Calu3 (cell line): ENCODE measurements around the gene THADA. TPM values are rescaled to one million over a fixed set of nuclear protein-coding genes. Genes with fewer than 3 reads are reported as not detected.

Experiments used
- BruUV-seq: library from RNA; stranded (reverse); fragments of 400-500 nt; replicated peaks from 2 replicates; lab custom pipeline; 2021; lab: Mats Ljungman, UMichigan
- CTCF ChIA-PET: fragments of 300-600 bp; sonication (Branson Sonifier 250); formaldehyde crosslinking; loops from one replicate; lab custom pipeline; 2022; ENCODE audit warnings: antibody characterized with exemption; lab: Charles Lee
- DNase-seq: peaks from one replicate; pipeline ENCODE4 v3.0.0; 2022
- H3K27ac Mint-ChIP-seq: one replicate; pipeline ENCODE4 v1.8.0; 2022; ENCODE audit warnings: mixed read lengths; ENCODE audit not compliant: unreplicated experiment
- H3K27me3 Mint-ChIP-seq: one replicate; pipeline ENCODE4 v1.8.0; 2022; ENCODE audit warnings: mixed read lengths; ENCODE audit not compliant: unreplicated experiment
- H3K36me3 Mint-ChIP-seq: one replicate; pipeline ENCODE4 v1.8.0; 2022; ENCODE audit warnings: mild to moderate bottlenecking, moderate library complexity, mixed read lengths; ENCODE audit not compliant: insufficient read depth, unreplicated experiment
- H3K4me1 Mint-ChIP-seq: one replicate; pipeline ENCODE4 v1.8.0; 2022; ENCODE audit warnings: mild to moderate bottlenecking, low read depth, mixed read lengths; ENCODE audit not compliant: unreplicated experiment
- H3K4me3 Mint-ChIP-seq: one replicate; pipeline ENCODE4 v1.8.0; 2022; ENCODE audit warnings: mild to moderate bottlenecking, low read depth, moderate library complexity, mixed read lengths; ENCODE audit not compliant: unreplicated experiment
- H3K9me3 Mint-ChIP-seq: one replicate; pipeline ENCODE4 v1.8.0; 2022; ENCODE audit warnings: low read depth, mixed read lengths; ENCODE audit not compliant: unreplicated experiment
- intact Hi-C: fragments of 100-400 bp; cut with micrococcal nuclease; formaldehyde crosslinking; loops from one replicate; pipeline ENCODE4 v1.10.0; 2022; ENCODE audit not compliant: unreplicated experiment
- total RNA-seq: library from RNA; stranded (reverse); gene quantifications from 2 replicates; pipeline ENCODE4 v1.2.3, GENCODE V29; 2022
- TF ChIP-seq, protein P1 (sequence below): fragments of 200-600 bp; IDR thresholded peaks from one replicate; pipeline ENCODE4 v1.8.0; 2022; ENCODE audit warnings: antibody characterized with exemption; ENCODE audit not compliant: unreplicated experiment

Gene THADA
- total RNA-seq, 1 experiment from 2014 or later, result 35.5 TPM

DNA sequence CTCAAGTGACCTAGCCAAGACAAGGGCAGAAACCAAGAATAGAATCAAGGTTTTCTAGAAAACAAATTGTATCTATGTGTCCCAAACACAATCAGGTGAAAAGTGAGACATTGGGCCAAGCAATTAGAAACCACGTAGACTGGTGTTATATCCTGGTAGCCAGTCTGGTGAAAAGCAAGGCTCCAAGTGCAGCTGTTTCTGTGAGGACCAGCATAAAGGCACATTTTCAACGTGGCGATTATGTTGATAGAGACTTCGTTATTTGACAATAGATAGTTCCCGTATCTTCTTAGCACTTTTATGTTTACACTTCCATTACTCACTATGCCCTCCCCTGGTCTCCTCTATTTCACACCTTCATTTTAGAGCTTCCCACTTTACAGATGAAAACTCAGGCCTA lies 266.2 kb downstream of the THADA start:
- no TSS peak for BruUV-seq
- H3K36me3 Mint-ChIP-seq, result no peaks in the 10 kb centered on the region
- no peak overlapping the region for H3K27ac Mint-ChIP-seq
- TF ChIP-seq, protein P1, sequence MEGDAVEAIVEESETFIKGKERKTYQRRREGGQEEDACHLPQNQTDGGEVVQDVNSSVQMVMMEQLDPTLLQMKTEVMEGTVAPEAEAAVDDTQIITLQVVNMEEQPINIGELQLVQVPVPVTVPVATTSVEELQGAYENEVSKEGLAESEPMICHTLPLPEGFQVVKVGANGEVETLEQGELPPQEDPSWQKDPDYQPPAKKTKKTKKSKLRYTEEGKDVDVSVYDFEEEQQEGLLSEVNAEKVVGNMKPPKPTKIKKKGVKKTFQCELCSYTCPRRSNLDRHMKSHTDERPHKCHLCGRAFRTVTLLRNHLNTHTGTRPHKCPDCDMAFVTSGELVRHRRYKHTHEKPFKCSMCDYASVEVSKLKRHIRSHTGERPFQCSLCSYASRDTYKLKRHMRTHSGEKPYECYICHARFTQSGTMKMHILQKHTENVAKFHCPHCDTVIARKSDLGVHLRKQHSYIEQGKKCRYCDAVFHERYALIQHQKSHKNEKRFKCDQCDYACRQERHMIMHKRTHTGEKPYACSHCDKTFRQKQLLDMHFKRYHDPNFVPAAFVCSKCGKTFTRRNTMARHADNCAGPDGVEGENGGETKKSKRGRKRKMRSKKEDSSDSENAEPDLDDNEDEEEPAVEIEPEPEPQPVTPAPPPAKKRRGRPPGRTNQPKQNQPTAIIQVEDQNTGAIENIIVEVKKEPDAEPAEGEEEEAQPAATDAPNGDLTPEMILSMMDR, result no peak
- intact Hi-C loops, result no loop called here
- H3K4me3 Mint-ChIP-seq, result no peak overlapping the region
- no peak for DNase-seq
- peaks cover 12% of the 10 kb centered on the region for H3K4me1 Mint-ChIP-seq
- H3K27me3 Mint-ChIP-seq, result no peaks in the 10 kb centered on the region
- CTCF ChIA-PET, result interaction anchor here (0.6 kb wide), 1 partner anchor 17 kb away, joined by 5 read pairs; no protein-coding TSS in a partner anchor
- peaks cover 3% of the 10 kb centered on the region for H3K9me3 Mint-ChIP-seq

DNA sequence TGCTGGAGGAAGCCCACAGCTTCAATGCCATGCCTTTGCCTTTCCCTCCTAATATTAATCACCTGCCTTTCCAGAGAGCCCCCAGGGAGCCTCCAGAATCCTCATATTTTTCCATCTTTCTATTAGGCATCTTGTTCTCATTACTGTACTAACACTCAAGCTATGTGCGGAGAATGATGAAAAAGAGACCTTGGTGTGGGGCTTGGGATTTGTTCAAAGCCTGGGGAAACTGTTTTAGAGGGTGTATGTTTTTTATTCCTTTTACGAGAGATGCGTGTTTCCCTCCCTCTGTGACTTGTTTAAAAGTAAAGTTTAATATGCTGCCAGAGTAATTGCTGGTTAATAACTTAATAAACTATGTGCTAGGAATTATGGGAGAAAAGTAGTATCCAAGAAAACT lies 267.0 kb downstream of the THADA start:
- Mint-ChIP-seq H3K4me3 (no peak overlapping the region), H3K27ac (no peak overlapping the region), H3K36me3 (no peaks in the 10 kb centered on the region), H3K27me3 (no peaks in the 10 kb centered on the region), H3K9me3 (peaks cover 3% of the 10 kb centered on the region), H3K4me1 (peaks cover 13% of the 10 kb centered on the region)
- CTCF ChIA-PET, result interaction anchor here (0.6 kb wide), 1 partner anchor 16 kb away, joined by 5 read pairs; no protein-coding TSS in a partner anchor
- TF ChIP-seq, protein P1, result no peak
- intact Hi-C loops, result no loop called here
- DNase-seq, result no peak
- BruUV-seq, result no TSS peak

DNA sequence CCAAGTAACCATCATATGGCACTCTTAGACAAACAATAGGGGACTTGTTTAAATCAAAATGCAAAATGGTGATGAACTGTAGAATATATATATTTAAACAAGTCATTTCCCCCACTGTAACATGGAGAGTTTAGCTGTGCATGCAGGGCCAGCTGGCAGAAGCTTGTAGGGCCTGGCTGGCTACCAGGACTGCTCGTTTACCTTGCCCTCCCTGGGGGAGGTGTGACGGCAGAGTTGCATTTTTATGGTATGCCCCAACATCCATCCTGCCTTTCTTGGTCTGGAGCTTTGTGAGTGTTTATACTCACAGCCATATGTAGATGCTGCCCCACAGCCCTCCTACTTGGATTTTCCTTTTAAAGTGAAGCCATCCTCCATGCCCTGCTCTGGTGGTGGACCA lies 267.7 kb downstream of the THADA start:
- H3K27ac Mint-ChIP-seq, result no peak overlapping the region
- CTCF ChIA-PET, result no interaction called here

DNA sequence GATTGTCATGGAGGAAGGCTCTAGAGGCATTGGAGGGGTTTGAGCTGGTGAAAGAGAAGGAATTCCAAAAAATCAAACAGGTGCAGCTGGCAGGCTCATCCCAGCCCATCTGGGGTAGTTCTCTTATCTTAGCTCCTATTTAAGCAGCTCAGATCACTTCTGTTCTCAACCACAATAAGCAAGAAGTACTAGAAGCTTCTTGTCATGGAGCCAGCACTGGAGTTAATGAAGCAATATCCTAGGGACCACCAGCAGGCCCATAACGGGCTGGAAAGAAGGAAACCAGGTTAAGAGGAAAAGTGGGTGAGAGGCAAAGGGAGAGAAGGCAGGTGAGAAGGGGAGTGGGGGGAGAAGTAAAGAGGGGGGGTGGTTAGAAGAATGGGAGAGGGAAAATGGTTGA lies 268.7 kb downstream of the THADA start:
- no peak for DNase-seq
- no peaks in the 10 kb centered on the region for H3K27me3 Mint-ChIP-seq
- H3K36me3 Mint-ChIP-seq, result no peaks in the 10 kb centered on the region
- H3K27ac Mint-ChIP-seq, result no peak overlapping the region
- peaks cover 3% of the 10 kb centered on the region for H3K9me3 Mint-ChIP-seq
- intact Hi-C loops, result no loop called here
- H3K4me1 Mint-ChIP-seq, result peaks cover 13% of the 10 kb centered on the region
- no peak overlapping the region for H3K4me3 Mint-ChIP-seq
- CTCF ChIA-PET, result no interaction called here
- no TSS peak for BruUV-seq
- TF ChIP-seq, protein P1, result no peak

More for the DNA sequence above, 267.7 kb downstream of the THADA start:
- no peaks in the 10 kb centered on the region for H3K27me3 Mint-ChIP-seq
- no peak overlapping the region for H3K4me3 Mint-ChIP-seq
- no peaks in the 10 kb centered on the region for H3K36me3 Mint-ChIP-seq
- peaks cover 3% of the 10 kb centered on the region for H3K9me3 Mint-ChIP-seq
- H3K4me1 Mint-ChIP-seq, result peaks cover 13% of the 10 kb centered on the region
- no peak for DNase-seq
- intact Hi-C loops, result no loop called here
- TF ChIP-seq, protein P1, result no peak
- no TSS peak for BruUV-seq
